Loucy (cell line): ENCODE measurements around the gene TIMM44.

Source experiments
- H2AFZ ChIP-seq: fragments of 200-600 bp; sonication (generic); 2 replicates; pipeline ENCODE4 v1.6.0; 2016; ENCODE audit warnings: antibody characterized with exemption, mild to moderate bottlenecking, low read length, moderate library complexity
- H3F3A ChIP-seq: fragments of 200-600 bp; 2 replicates; pipeline ENCODE4 v1.6.0; 2016; ENCODE audit warnings: antibody characterized with exemption, low read depth, mild to moderate bottlenecking
- H3K27me3 ChIP-seq: fragments of 200-600 bp; sonication (generic); 2 replicates; pipeline ENCODE4 v1.6.1; 2014; ENCODE audit warnings: low read length, mild to moderate bottlenecking; ENCODE audit not compliant: insufficient read depth, poor library complexity, severe bottlenecking
- H3K36me3 ChIP-seq: fragments of 200-600 bp; sonication (generic); 2 replicates; pipeline ENCODE4 v1.6.1; 2016; ENCODE audit warnings: low read length; ENCODE audit not compliant: insufficient read depth
- H3K4me1 ChIP-seq: fragments of 200-600 bp; sonication (generic); 2 replicates; pipeline ENCODE4 v1.5.1; 2014; ENCODE audit warnings: low read length, mild to moderate bottlenecking; ENCODE audit not compliant: insufficient read depth, poor library complexity, severe bottlenecking
- H3K4me2 ChIP-seq: fragments of 200-600 bp; sonication (generic); 2 replicates; pipeline ENCODE4 v1.6.0; 2014; ENCODE audit warnings: antibody characterized with exemption, low read length, low read depth, mild to moderate bottlenecking; ENCODE audit not compliant: poor library complexity, severe bottlenecking
- H3K4me3 ChIP-seq: fragments of 200-600 bp; sonication (generic); 2 replicates; pipeline ENCODE4 v1.5.1; 2014; ENCODE audit warnings: low read length, mild to moderate bottlenecking, mixed read lengths; ENCODE audit not compliant: poor library complexity, severe bottlenecking
- H3K79me2 ChIP-seq: fragments of 200-600 bp; sonication (generic); 2 replicates; pipeline ENCODE4 v1.6.1; 2014; ENCODE audit warnings: low read length; ENCODE audit not compliant: insufficient read depth
- H3K9ac ChIP-seq: fragments of 200-600 bp; sonication (generic); 2 replicates; pipeline ENCODE4 v1.6.0; 2014; ENCODE audit warnings: mild to moderate bottlenecking, low read depth, low read length, moderate library complexity; ENCODE audit not compliant: poor library complexity, severe bottlenecking
- H3K9me2 ChIP-seq: fragments of 200-600 bp; sonication (generic); replicated peaks from 2 replicates; pipeline ENCODE4 v1.6.1; 2016; ENCODE audit warnings: low read depth, low read length, mixed read lengths
- H3K9me3 ChIP-seq: fragments of 200-600 bp; sonication (generic); 2 replicates; pipeline ENCODE4 v1.6.1; 2014; ENCODE audit warnings: mild to moderate bottlenecking, antibody characterized with exemption, low read length, low read depth; ENCODE audit not compliant: insufficient read depth
- H4K20me1 ChIP-seq: fragments of 200-600 bp; sonication (generic); 2 replicates; pipeline ENCODE4 v1.6.0; 2014; ENCODE audit warnings: antibody characterized with exemption, low read length, mild to moderate bottlenecking; ENCODE audit not compliant: insufficient read depth, poor library complexity, severe bottlenecking
- EZH2phosphoT487 ChIP-seq: fragments of 200-600 bp; IDR thresholded peaks from 2 replicates; pipeline ENCODE4 v1.6.1; 2018; ENCODE audit warnings: antibody characterized with exemption, mild to moderate bottlenecking, moderate library complexity, borderline replicate concordance
- TF ChIP-seq, protein P1 (sequence below): fragments of 200-600 bp; sonication (generic); conservative IDR thresholded peaks from 2 replicates; pipeline ENCODE4 v1.5.1; 2014; ENCODE audit warnings: mild to moderate bottlenecking, antibody characterized with exemption, low read length

The TIMM44 gene

DNA sequence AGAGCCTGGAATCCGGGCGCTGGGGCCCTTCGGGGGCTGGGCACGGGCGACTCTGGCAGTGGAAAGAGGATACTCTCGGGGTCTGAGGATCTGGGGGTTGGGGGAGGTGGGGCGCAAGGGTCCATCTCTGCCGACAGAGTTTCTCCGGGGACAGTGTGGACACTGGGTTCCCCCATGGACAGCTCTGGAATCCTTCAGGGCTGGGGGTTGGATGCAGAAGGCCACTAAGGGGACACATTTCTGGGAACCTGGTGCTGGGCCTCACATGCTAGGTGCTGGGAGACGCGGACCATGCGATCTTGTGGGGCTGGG lies 26.6 kb downstream of the TIMM44 start:
- Histone ChIP-seq H3K4me2 (no peak overlapping the region), H3K4me3 (no peak overlapping the region), H3K27me3 (no peaks in the 10 kb centered on the region), H3K79me2 (no peaks in the 10 kb centered on the region), H3K4me1 (peaks cover 12% of the 10 kb centered on the region), H3K9me3 (no peaks in the 10 kb centered on the region), H2AFZ (no peak overlapping the region), H3K36me3 (peaks cover 8% of the 10 kb centered on the region; the same call in 1 of the 2 replicates), H3K9ac (no peak overlapping the region), H3K9me2 (no peaks in the 10 kb centered on the region), H3F3A (no peaks in the 10 kb centered on the region), H4K20me1 (peaks cover 6% of the 10 kb centered on the region)
- TF ChIP-seq, protein P1, sequence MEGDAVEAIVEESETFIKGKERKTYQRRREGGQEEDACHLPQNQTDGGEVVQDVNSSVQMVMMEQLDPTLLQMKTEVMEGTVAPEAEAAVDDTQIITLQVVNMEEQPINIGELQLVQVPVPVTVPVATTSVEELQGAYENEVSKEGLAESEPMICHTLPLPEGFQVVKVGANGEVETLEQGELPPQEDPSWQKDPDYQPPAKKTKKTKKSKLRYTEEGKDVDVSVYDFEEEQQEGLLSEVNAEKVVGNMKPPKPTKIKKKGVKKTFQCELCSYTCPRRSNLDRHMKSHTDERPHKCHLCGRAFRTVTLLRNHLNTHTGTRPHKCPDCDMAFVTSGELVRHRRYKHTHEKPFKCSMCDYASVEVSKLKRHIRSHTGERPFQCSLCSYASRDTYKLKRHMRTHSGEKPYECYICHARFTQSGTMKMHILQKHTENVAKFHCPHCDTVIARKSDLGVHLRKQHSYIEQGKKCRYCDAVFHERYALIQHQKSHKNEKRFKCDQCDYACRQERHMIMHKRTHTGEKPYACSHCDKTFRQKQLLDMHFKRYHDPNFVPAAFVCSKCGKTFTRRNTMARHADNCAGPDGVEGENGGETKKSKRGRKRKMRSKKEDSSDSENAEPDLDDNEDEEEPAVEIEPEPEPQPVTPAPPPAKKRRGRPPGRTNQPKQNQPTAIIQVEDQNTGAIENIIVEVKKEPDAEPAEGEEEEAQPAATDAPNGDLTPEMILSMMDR: no peak
- no peak for TF ChIP-seq EZH2phosphoT487

DNA sequence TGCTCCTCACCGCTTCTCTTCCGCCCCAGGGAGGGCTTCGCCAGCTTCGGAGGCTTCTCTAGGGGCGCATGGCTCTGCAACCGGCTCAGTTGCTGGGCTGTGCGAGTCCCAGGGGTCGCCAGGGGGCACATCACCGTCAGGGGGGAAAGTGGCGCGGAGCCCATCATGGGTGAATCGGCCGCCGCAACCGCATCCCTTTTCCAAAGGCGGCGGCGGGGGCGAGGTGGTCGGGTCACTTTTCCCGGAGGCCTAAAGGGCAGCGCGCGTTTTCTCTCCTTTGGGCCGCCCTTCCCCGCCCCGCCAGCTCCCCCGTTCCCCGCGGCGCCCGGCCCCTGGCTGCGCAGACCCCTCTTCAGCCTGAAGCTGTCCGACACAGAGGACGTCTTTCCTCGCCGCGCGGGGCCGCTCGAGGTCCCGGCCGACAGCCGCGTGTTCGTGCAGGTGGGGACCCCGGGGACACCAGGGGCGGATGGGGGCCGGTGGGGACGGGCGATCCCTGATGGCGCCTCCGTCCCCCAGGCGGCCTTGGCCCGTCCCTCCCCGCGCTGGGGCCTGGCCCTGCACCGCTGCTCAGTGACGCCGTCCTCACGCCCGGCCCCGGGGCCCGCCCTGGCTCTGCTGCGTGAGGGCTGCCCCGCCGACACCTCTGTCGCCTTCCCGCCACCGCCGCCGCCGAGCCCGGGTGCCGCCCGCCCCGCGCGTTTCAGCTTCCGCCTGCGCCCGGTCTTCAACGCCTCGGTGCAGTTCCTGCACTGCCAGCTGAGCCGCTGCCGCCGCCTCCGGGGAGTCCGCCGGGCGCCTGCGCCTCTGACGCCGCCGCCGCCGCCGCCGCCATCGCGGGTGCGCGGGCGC lies 27.1 kb downstream of the TIMM44 start:
- H3K4me2 ChIP-seq: no peak overlapping the region

DNA sequence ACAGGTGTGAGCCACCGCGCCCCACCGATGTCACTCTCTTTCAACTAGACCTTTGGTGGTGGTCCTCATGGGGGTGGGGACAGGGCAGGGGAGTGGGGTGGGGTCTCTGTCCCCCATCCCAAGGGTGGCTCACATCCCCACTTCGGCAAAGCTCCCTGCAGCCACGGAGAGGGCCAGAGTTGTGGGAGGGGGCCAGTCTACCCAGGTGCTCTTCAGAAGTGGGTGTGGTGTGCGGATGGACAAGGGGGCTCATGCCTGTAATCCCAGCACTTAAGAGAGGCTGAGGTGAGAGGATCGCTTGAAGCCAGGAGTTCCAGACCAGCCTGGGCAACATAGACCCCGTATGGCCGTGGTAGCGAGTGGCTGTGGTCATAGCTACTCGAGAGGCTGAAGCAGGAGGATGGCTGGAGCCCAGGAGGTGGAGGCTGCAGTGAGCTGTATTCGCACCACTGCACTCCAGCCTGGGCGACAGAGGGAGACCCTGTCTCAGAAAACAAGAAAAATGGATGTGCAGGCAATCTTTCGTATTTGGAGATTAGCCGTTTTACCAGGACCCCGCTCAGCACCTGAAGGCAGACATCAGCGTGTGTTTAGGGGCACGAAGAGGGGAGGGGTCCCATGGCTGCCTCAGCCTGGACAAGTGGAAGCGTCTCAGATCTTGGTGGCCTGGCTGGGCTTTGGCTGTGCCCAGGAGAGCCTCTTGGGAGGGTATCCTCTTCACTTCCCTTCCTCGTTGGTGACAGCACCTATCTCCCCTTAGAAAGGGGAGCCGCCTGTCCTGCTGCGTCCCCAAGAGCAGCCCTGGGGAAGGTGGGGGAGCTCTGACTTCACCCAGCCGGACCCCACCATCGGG lies 28.0 kb downstream of the TIMM44 start:
- no peaks in the 10 kb centered on the region for H3K79me2 ChIP-seq
- H3F3A ChIP-seq: no peaks in the 10 kb centered on the region
- peaks cover 5% of the 10 kb centered on the region for H3K4me1 ChIP-seq
- no peak overlapping the region for H2AFZ ChIP-seq
- H3K9me3 ChIP-seq: no peaks in the 10 kb centered on the region
- H4K20me1 ChIP-seq: no peaks in the 10 kb centered on the region
- H3K4me3 ChIP-seq: no peak overlapping the region
- H3K36me3 ChIP-seq: peaks cover 20% of the 10 kb centered on the region; the same call in 1 of the 2 replicates
- no peaks in the 10 kb centered on the region for H3K27me3 ChIP-seq
- no peak for TF ChIP-seq EZH2phosphoT487
- TF ChIP-seq, protein P1: no peak
- H3K4me2 ChIP-seq: no peak overlapping the region
- no peaks in the 10 kb centered on the region for H3K9me2 ChIP-seq
- no peak overlapping the region for H3K9ac ChIP-seq

More for the DNA sequence above, 27.1 kb downstream of the TIMM44 start:
- H3K4me1 ChIP-seq: peaks cover 9% of the 10 kb centered on the region
- H3K9me2 ChIP-seq: no peaks in the 10 kb centered on the region
- no peaks in the 10 kb centered on the region for H3F3A ChIP-seq
- no peak overlapping the region for H2AFZ ChIP-seq
- H3K79me2 ChIP-seq: no peaks in the 10 kb centered on the region
- no peak overlapping the region for H3K4me3 ChIP-seq
- peaks cover 14% of the 10 kb centered on the region; the same call in 1 of the 2 replicates for H3K36me3 ChIP-seq
- no peaks in the 10 kb centered on the region for H3K27me3 ChIP-seq
- no peaks in the 10 kb centered on the region for H3K9me3 ChIP-seq
- peaks cover 4% of the 10 kb centered on the region for H4K20me1 ChIP-seq
- TF ChIP-seq EZH2phosphoT487: no peak
- TF ChIP-seq, protein P1: no peak
- no peak overlapping the region for H3K9ac ChIP-seq
